WTC11 (cell line): ENCODE results near the gene NR0B2. TPM values are rescaled to one million over a fixed set of nuclear protein-coding genes. Genes with fewer than 3 reads are reported as not detected.

ENCODE experiments used
- ATAC-seq: fragments of 200-7000 bp; cut with Tn5 transposase; 2 replicates; pipeline ENCODE4 v1.10.0; 2021; ENCODE audit warnings: mild to moderate bottlenecking, moderate library complexity
- CTCF ChIA-PET: fragments of 300-600 bp; sonication (Branson Sonifier 250); formaldehyde crosslinking; loops from one replicate; lab custom pipeline; 2021; ENCODE audit warnings: antibody characterized with exemption; lab: Charles Lee
- POLR2A ChIA-PET: fragments of 350-600 bp; sonication (Branson Sonifier 250); formaldehyde crosslinking; loops from one replicate; lab custom pipeline; 2021; ENCODE audit warnings: antibody characterized with exemption; lab: Charles Lee
- DNase-seq: peaks from one replicate; pipeline ENCODE4 v3.0.0; 2021; ENCODE audit warnings: low spot score
- H3K27ac Mint-ChIP-seq: 2 replicates; pipeline ENCODE4 v1.8.0; 2021; ENCODE audit warnings: mixed read lengths
- H3K27me3 Mint-ChIP-seq: 2 replicates; pipeline ENCODE4 v1.8.0; 2021; ENCODE audit warnings: low read depth, mild to moderate bottlenecking, moderate library complexity, mixed read lengths
- H3K36me3 Mint-ChIP-seq: 2 replicates; pipeline ENCODE4 v1.8.0; 2021; ENCODE audit warnings: mixed read lengths
- H3K4me1 Mint-ChIP-seq: 2 replicates; pipeline ENCODE4 v1.8.0; 2022; ENCODE audit warnings: mixed read lengths
- H3K4me3 Mint-ChIP-seq: 2 replicates; pipeline ENCODE4 v1.8.0; 2021; ENCODE audit warnings: mild to moderate bottlenecking, moderate library complexity, mixed read lengths
- H3K9me3 Mint-ChIP-seq: 2 replicates; pipeline ENCODE4 v1.8.0; 2021; ENCODE audit warnings: mixed read lengths
- ATF2 ChIP-seq: sonication (generic); formaldehyde crosslinking; IDR thresholded peaks from 2 replicates; pipeline ENCODE4 v1.8.1; 2022; ENCODE audit warnings: low read depth, missing genetic modification reagents, borderline replicate concordance
- CTCF ChIP-seq: fragments of 200-600 bp; IDR thresholded peaks from 2 replicates; pipeline ENCODE4 v1.8.0; 2022; ENCODE audit warnings: antibody characterized with exemption
- ESRRA ChIP-seq: sonication (generic); formaldehyde crosslinking; IDR thresholded peaks from 2 replicates; pipeline ENCODE4 v1.8.1; 2022; ENCODE audit warnings: mild to moderate bottlenecking, missing genetic modification reagents, borderline replicate concordance
- FOXJ3 ChIP-seq: sonication (generic); formaldehyde crosslinking; IDR thresholded peaks from 2 replicates; pipeline ENCODE4 v1.9.0; 2021; ENCODE audit warnings: missing genetic modification reagents, mild to moderate bottlenecking, borderline replicate concordance
- FOXK1 ChIP-seq: sonication (generic); formaldehyde crosslinking; IDR thresholded peaks from 2 replicates; pipeline ENCODE4 v1.8.0; 2022; ENCODE audit warnings: mild to moderate bottlenecking, moderate library complexity, missing genetic modification reagents
- FOXP4 ChIP-seq: sonication (generic); formaldehyde crosslinking; IDR thresholded peaks from 2 replicates; pipeline ENCODE4 v1.8.0; 2022; ENCODE audit warnings: mild to moderate bottlenecking, missing genetic modification reagents
- GRHL2 ChIP-seq: fragments of 250-450 bp; sonication (Bioruptor Pico); IDR thresholded peaks from 2 replicates; pipeline ENCODE4 v1.8.0; 2022; ENCODE audit warnings: mild to moderate bottlenecking, moderate library complexity; ENCODE audit not compliant: insufficient replicate concordance, severe bottlenecking
- JAZF1 ChIP-seq: fragments of 250-450 bp; sonication (Bioruptor Pico); IDR thresholded peaks from 2 replicates; pipeline ENCODE4 v1.9.0; 2021; ENCODE audit warnings: moderate library complexity, mild to moderate bottlenecking, inconsistent platforms
- JUN ChIP-seq: sonication (generic); formaldehyde crosslinking; IDR thresholded peaks from 2 replicates; pipeline ENCODE4 v1.8.0; 2023; ENCODE audit warnings: mild to moderate bottlenecking, missing genetic modification reagents
- KAT7 ChIP-seq: sonication (generic); formaldehyde crosslinking; IDR thresholded peaks from 2 replicates; pipeline ENCODE4 v1.8.1; 2023; ENCODE audit warnings: missing genetic modification reagents, mild to moderate bottlenecking, borderline replicate concordance
- NFYB ChIP-seq: sonication (generic); formaldehyde crosslinking; conservative IDR thresholded peaks from 2 replicates; pipeline ENCODE4 v1.8.0; 2022; ENCODE audit warnings: low read depth, missing genetic modification reagents
- NR2C2 ChIP-seq: sonication (generic); formaldehyde crosslinking; IDR thresholded peaks from 2 replicates; pipeline ENCODE4 v1.8.0; 2022; ENCODE audit warnings: mild to moderate bottlenecking, missing genetic modification reagents
- RELA ChIP-seq: sonication (generic); formaldehyde crosslinking; IDR thresholded peaks from 2 replicates; pipeline ENCODE4 v1.8.1; 2022; ENCODE audit warnings: missing genetic modification reagents, mild to moderate bottlenecking, borderline replicate concordance
- TCF7 ChIP-seq: sonication (generic); formaldehyde crosslinking; IDR thresholded peaks from 2 replicates; pipeline ENCODE4 v1.8.0; 2022; ENCODE audit warnings: mild to moderate bottlenecking, low read depth, missing genetic modification reagents, moderate library complexity
- USF2 ChIP-seq: sonication (generic); formaldehyde crosslinking; IDR thresholded peaks from 2 replicates; pipeline ENCODE4 v1.8.1; 2023; ENCODE audit warnings: mild to moderate bottlenecking, missing genetic modification reagents, moderate library complexity
- ZNF121 ChIP-seq: sonication (generic); formaldehyde crosslinking; IDR thresholded peaks from 2 replicates; pipeline ENCODE4 v1.8.0; 2023; ENCODE audit warnings: missing genetic modification reagents
- ZNF396 ChIP-seq: fragments of 250-450 bp; sonication (Bioruptor Pico); IDR thresholded peaks from 2 replicates; pipeline ENCODE4 v1.8.0; 2021; ENCODE audit warnings: mild to moderate bottlenecking, moderate library complexity, borderline replicate concordance
- ZNF416 ChIP-seq: fragments of 250-450 bp; sonication (Bioruptor Pico); IDR thresholded peaks from 2 replicates; pipeline ENCODE4 v1.9.0; 2021; ENCODE audit warnings: mild to moderate bottlenecking, inconsistent platforms
- ZNF423 ChIP-seq: fragments of 250-450 bp; sonication (Bioruptor Pico); IDR thresholded peaks from 2 replicates; pipeline ENCODE4 v2.1.2; 2022; ENCODE audit warnings: mild to moderate bottlenecking, moderate library complexity
- ZNF671 ChIP-seq: fragments of 250-450 bp; sonication (Bioruptor Pico); IDR thresholded peaks from 2 replicates; pipeline ENCODE4 v1.8.0; 2021; ENCODE audit warnings: mild to moderate bottlenecking
- total RNA-seq: library from RNA; stranded (reverse); gene quantifications from 3 replicates; pipeline ENCODE4 v1.2.3, GENCODE V29; 2021
- TF ChIP-seq, protein P1 (sequence below): sonication (generic); formaldehyde crosslinking; IDR thresholded peaks from 2 replicates; pipeline ENCODE4 v1.8.0; 2023; ENCODE audit warnings: missing genetic modification reagents, mild to moderate bottlenecking, borderline replicate concordance
- TF ChIP-seq, protein P2 (sequence below): sonication (generic); formaldehyde crosslinking; IDR thresholded peaks from 2 replicates; pipeline ENCODE4 v1.8.1; 2023; ENCODE audit warnings: mild to moderate bottlenecking, moderate library complexity, missing genetic modification reagents
- TF ChIP-seq, protein P3 (sequence below): sonication (generic); formaldehyde crosslinking; IDR thresholded peaks from 2 replicates; pipeline ENCODE4 v1.8.1; 2022; ENCODE audit warnings: missing genetic modification reagents, borderline replicate concordance

Gene NR0B2
- total RNA-seq, 1 experiment from 2014 or later = not detected

DNA sequence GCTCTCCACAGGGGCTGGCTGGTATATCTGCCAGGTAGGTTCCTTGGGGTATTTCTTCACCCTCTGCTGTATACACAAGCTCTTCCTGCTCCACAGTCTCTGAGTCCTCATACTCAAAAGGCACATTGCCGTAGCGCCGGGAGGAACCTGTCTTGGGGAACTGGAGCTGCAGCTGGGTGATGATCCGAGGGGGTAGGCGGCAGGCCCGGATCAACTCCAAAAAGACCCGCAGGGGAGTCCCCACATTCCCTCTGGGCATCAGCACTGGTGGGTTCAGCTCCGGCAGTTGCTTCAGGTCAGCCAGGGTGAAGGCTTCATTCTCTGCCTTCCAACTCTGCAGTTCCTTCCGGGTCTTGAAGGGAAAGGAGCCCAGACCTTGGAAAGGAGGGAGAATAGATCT is 16.4 kb downstream of the NR0B2 start:
- H3K9me3 Mint-ChIP-seq = no peaks in the 10 kb centered on the region
- ATAC-seq = no peak
- H3K36me3 Mint-ChIP-seq = peaks cover 28% of the 10 kb centered on the region
- no peak for DNase-seq
- H3K4me1 Mint-ChIP-seq = peaks cover 11% of the 10 kb centered on the region
- H3K27me3 Mint-ChIP-seq = no peaks in the 10 kb centered on the region
- H3K4me3 Mint-ChIP-seq = no peak overlapping the region
- CTCF ChIA-PET = no interaction called here
- POLR2A ChIA-PET = no interaction called here
- no peak for TF ChIP-seq KAT7
- TF ChIP-seq, protein P1, sequence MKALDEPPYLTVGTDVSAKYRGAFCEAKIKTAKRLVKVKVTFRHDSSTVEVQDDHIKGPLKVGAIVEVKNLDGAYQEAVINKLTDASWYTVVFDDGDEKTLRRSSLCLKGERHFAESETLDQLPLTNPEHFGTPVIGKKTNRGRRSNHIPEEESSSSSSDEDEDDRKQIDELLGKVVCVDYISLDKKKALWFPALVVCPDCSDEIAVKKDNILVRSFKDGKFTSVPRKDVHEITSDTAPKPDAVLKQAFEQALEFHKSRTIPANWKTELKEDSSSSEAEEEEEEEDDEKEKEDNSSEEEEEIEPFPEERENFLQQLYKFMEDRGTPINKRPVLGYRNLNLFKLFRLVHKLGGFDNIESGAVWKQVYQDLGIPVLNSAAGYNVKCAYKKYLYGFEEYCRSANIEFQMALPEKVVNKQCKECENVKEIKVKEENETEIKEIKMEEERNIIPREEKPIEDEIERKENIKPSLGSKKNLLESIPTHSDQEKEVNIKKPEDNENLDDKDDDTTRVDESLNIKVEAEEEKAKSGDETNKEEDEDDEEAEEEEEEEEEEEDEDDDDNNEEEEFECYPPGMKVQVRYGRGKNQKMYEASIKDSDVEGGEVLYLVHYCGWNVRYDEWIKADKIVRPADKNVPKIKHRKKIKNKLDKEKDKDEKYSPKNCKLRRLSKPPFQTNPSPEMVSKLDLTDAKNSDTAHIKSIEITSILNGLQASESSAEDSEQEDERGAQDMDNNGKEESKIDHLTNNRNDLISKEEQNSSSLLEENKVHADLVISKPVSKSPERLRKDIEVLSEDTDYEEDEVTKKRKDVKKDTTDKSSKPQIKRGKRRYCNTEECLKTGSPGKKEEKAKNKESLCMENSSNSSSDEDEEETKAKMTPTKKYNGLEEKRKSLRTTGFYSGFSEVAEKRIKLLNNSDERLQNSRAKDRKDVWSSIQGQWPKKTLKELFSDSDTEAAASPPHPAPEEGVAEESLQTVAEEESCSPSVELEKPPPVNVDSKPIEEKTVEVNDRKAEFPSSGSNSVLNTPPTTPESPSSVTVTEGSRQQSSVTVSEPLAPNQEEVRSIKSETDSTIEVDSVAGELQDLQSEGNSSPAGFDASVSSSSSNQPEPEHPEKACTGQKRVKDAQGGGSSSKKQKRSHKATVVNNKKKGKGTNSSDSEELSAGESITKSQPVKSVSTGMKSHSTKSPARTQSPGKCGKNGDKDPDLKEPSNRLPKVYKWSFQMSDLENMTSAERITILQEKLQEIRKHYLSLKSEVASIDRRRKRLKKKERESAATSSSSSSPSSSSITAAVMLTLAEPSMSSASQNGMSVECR (CRISPR knock-in tag) = no peak
- no peak for TF ChIP-seq ZNF423 (CRISPR knock-in tag)
- TF ChIP-seq FOXJ3 (CRISPR knock-in tag) = no peak
- no peak for TF ChIP-seq JUN (CRISPR knock-in tag)
- no peak for TF ChIP-seq ATF2 (CRISPR knock-in tag)
- TF ChIP-seq FOXK1 (CRISPR knock-in tag) = no peak
- TF ChIP-seq NFYB (CRISPR knock-in tag) = no peak
- TF ChIP-seq NR2C2 (CRISPR knock-in tag) = no peak
- TF ChIP-seq, protein P2, sequence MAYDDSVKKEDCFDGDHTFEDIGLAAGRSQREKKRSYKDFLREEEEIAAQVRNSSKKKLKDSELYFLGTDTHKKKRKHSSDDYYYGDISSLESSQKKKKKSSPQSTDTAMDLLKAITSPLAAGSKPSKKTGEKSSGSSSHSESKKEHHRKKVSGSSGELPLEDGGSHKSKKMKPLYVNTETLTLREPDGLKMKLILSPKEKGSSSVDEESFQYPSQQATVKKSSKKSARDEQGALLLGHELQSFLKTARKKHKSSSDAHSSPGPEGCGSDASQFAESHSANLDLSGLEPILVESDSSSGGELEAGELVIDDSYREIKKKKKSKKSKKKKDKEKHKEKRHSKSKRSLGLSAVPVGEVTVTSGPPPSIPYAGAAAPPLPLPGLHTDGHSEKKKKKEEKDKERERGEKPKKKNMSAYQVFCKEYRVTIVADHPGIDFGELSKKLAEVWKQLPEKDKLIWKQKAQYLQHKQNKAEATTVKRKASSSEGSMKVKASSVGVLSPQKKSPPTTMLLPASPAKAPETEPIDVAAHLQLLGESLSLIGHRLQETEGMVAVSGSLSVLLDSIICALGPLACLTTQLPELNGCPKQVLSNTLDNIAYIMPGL (CRISPR knock-in tag) = no peak
- no peak for TF ChIP-seq CTCF
- no peak for TF ChIP-seq ZNF121 (CRISPR knock-in tag)
- TF ChIP-seq ZNF416 (CRISPR knock-in tag) = no peak
- no peak for TF ChIP-seq JAZF1
- TF ChIP-seq USF2 (CRISPR knock-in tag) = no peak
- no peak overlapping the region for H3K27ac Mint-ChIP-seq

- H3K9me3 Mint-ChIP-seq = no peaks in the 10 kb centered on the region
- peaks cover 31% of the 10 kb centered on the region for H3K36me3 Mint-ChIP-seq
- POLR2A ChIA-PET = no interaction called here
- no peak overlapping the region for H3K4me3 Mint-ChIP-seq
- DNase-seq = no peak
- no peaks in the 10 kb centered on the region for H3K27me3 Mint-ChIP-seq
- H3K27ac Mint-ChIP-seq = no peak overlapping the region
- H3K4me1 Mint-ChIP-seq = peaks cover 9% of the 10 kb centered on the region
- CTCF ChIA-PET = interaction anchor here (0.5 kb wide), 1 partner anchor 10 kb away, joined by 3 read pairs; no protein-coding TSS in a partner anchor
- ATAC-seq = no peak
- TF ChIP-seq ESRRA (CRISPR knock-in tag) (no peak), GRHL2 (CRISPR knock-in tag) (no peak), FOXP4 (no peak), ZNF396 (no peak), ZNF671 (CRISPR knock-in tag) (no peak), TCF7 (CRISPR knock-in tag) (no peak), RELA (CRISPR knock-in tag) (no peak)
- TF ChIP-seq, protein P3, sequence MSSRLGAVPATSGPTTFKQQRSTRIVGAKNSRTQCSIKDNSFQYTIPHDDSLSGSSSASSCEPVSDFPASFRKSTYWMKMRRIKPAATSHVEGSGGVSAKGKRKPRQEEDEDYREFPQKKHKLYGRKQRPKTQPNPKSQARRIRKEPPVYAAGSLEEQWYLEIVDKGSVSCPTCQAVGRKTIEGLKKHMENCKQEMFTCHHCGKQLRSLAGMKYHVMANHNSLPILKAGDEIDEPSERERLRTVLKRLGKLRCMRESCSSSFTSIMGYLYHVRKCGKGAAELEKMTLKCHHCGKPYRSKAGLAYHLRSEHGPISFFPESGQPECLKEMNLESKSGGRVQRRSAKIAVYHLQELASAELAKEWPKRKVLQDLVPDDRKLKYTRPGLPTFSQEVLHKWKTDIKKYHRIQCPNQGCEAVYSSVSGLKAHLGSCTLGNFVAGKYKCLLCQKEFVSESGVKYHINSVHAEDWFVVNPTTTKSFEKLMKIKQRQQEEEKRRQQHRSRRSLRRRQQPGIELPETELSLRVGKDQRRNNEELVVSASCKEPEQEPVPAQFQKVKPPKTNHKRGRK = no peak
Observed at GRCh38 chr1:26894263-26894662, 19.5 kb downstream of the NR0B2 start.
